Measurements from ENCODE around the gene CEP164. TPM values are rescaled to one million over a fixed set of nuclear protein-coding genes. Genes with fewer than 3 reads are reported as not detected.

The CEP164 gene
- total RNA-seq, 1 donor from 2014 or later: 36.1 TPM

GRCh38 chr11:117410238-117410637 is 82.6 kb downstream of the CEP164 start:
- Histone ChIP-seq H3K4me1 (ENCODE audit: insufficient read depth, low read length) (no peaks in the 10 kb centered on the region), H3K9me3 (ENCODE audit: insufficient read depth, low read depth, low read length) (no peaks in the 10 kb centered on the region), H3K79me2 (ENCODE audit: insufficient read depth, low read length) (no peaks in the 10 kb centered on the region), H3K4me3 (ENCODE audit: insufficient read depth, low read depth, low read length) (no peak overlapping the region), H3K36me3 (ENCODE audit: insufficient read depth, low read length) (peaks cover 10% of the 10 kb centered on the region), H3K27me3 (ENCODE audit: insufficient read depth, low read length) (no peaks in the 10 kb centered on the region), H2AFZ (ENCODE audit: low read depth, low read length) (no peak overlapping the region), H3K9ac (ENCODE audit: low read length) (no peak overlapping the region), H3K27ac (ENCODE audit: low read depth, low read length) (no peak overlapping the region), H3K4me2 (ENCODE audit: low read length) (no peak overlapping the region), H4K20me1 (ENCODE audit: insufficient read depth, low read length) (no peaks in the 10 kb centered on the region)
- peaks cover 15% of the 10 kb centered on the region for H3K9me3 Mint-ChIP-seq (ENCODE audit: unreplicated experiment)
- no peaks in the 10 kb centered on the region for H3K27me3 Mint-ChIP-seq (ENCODE audit: low read depth, unreplicated experiment)
- peaks cover 61% of the 10 kb centered on the region for H3K36me3 Mint-ChIP-seq (ENCODE audit: low read depth, unreplicated experiment)
- FAIRE-seq: no peak
- DNase-seq (ENCODE audit: low read depth): no peak
- no peak overlapping the region for H3K4me3 Mint-ChIP-seq (ENCODE audit: unreplicated experiment)
- H3K27ac Mint-ChIP-seq (ENCODE audit: unreplicated experiment): no peak overlapping the region
- TF ChIP-seq CTCF (IDR thresholded peaks at IDR 0.05; ENCODE audit: insufficient read depth, low read depth, low read length) (no peak), EZH2 (IDR thresholded peaks at IDR 0.05; ENCODE audit: insufficient read depth, low read length) (no peak)
- no peaks in the 10 kb centered on the region for H3K4me1 Mint-ChIP-seq (ENCODE audit: low read depth, unreplicated experiment)

- Histone ChIP-seq H3K79me2 (ENCODE audit: insufficient read depth, low read length) (no peaks in the 10 kb centered on the region), H3K9me3 (ENCODE audit: insufficient read depth, low read depth, low read length) (no peaks in the 10 kb centered on the region), H3K27me3 (ENCODE audit: insufficient read depth, low read length) (no peaks in the 10 kb centered on the region), H4K20me1 (ENCODE audit: insufficient read depth, low read length) (no peaks in the 10 kb centered on the region), H3K9ac (ENCODE audit: low read length) (no peak overlapping the region), H3K4me2 (ENCODE audit: low read length) (no peak overlapping the region), H3K27ac (ENCODE audit: low read depth, low read length) (no peak overlapping the region), H2AFZ (ENCODE audit: low read depth, low read length) (no peak overlapping the region), H3K4me1 (ENCODE audit: insufficient read depth, low read length) (no peaks in the 10 kb centered on the region), H3K4me3 (ENCODE audit: insufficient read depth, low read depth, low read length) (no peak overlapping the region), H3K36me3 (ENCODE audit: insufficient read depth, low read length) (peaks cover 8% of the 10 kb centered on the region)
- FAIRE-seq (no peak), DNase-seq (ENCODE audit: low read depth) (no peak)
- no peak for TF ChIP-seq EZH2 (IDR thresholded peaks at IDR 0.05; ENCODE audit: insufficient read depth, low read length)
- no peak for TF ChIP-seq CTCF (IDR thresholded peaks at IDR 0.05; ENCODE audit: insufficient read depth, low read depth, low read length)
- H3K4me1 Mint-ChIP-seq (ENCODE audit: low read depth, unreplicated experiment): no peaks in the 10 kb centered on the region
- peaks cover 8% of the 10 kb centered on the region for H3K9me3 Mint-ChIP-seq (ENCODE audit: unreplicated experiment)
- peaks cover 3% of the 10 kb centered on the region for H3K27me3 Mint-ChIP-seq (ENCODE audit: low read depth, unreplicated experiment)
- no peak overlapping the region for H3K4me3 Mint-ChIP-seq (ENCODE audit: unreplicated experiment)
- no peak overlapping the region for H3K27ac Mint-ChIP-seq (ENCODE audit: unreplicated experiment)
- H3K36me3 Mint-ChIP-seq (ENCODE audit: low read depth, unreplicated experiment): peaks cover 52% of the 10 kb centered on the region
Measured at GRCh38 chr11:117410861-117411710, 83.4 kb downstream of the CEP164 start.

GRCh38 chr11:117411736-117412135 is 84.1 kb downstream of the CEP164 start:
- H3K9ac ChIP-seq (ENCODE audit: low read length): no peak overlapping the region
- Mint-ChIP-seq H3K4me3 (ENCODE audit: unreplicated experiment) (no peak overlapping the region), H3K9me3 (ENCODE audit: unreplicated experiment) (peaks cover 2% of the 10 kb centered on the region), H3K27me3 (ENCODE audit: low read depth, unreplicated experiment) (peaks cover 3% of the 10 kb centered on the region), H3K36me3 (ENCODE audit: low read depth, unreplicated experiment) (peaks cover 46% of the 10 kb centered on the region), H3K27ac (ENCODE audit: unreplicated experiment) (no peak overlapping the region), H3K4me1 (ENCODE audit: low read depth, unreplicated experiment) (no peaks in the 10 kb centered on the region)
- TF ChIP-seq EZH2 (IDR thresholded peaks at IDR 0.05; ENCODE audit: insufficient read depth, low read length) (no peak), CTCF (IDR thresholded peaks at IDR 0.05; ENCODE audit: insufficient read depth, low read depth, low read length) (no peak)
- no peak overlapping the region for H3K27ac ChIP-seq (ENCODE audit: low read depth, low read length)
- H3K4me1 ChIP-seq (ENCODE audit: insufficient read depth, low read length): no peaks in the 10 kb centered on the region
- DNase-seq (ENCODE audit: low read depth) (no peak), FAIRE-seq (no peak)
- H3K27me3 ChIP-seq (ENCODE audit: insufficient read depth, low read length): no peaks in the 10 kb centered on the region
- H3K79me2 ChIP-seq (ENCODE audit: insufficient read depth, low read length): no peaks in the 10 kb centered on the region
- H3K4me2 ChIP-seq (ENCODE audit: low read length): no peak overlapping the region
- H3K9me3 ChIP-seq (ENCODE audit: insufficient read depth, low read depth, low read length): no peaks in the 10 kb centered on the region
- no peak overlapping the region for H3K4me3 ChIP-seq (ENCODE audit: insufficient read depth, low read depth, low read length)
- no peaks in the 10 kb centered on the region for H4K20me1 ChIP-seq (ENCODE audit: insufficient read depth, low read length)
- H2AFZ ChIP-seq (ENCODE audit: low read depth, low read length): no peak overlapping the region
- peaks cover 5% of the 10 kb centered on the region for H3K36me3 ChIP-seq (ENCODE audit: insufficient read depth, low read length)

Data from astrocyte (in vitro differentiated cells and primary cell).